ENCODE data around the gene IGFBP2. TPM values are rescaled to one million over a fixed set of nuclear protein-coding genes. Genes with fewer than 3 reads are reported as not detected.

The IGFBP2 gene
- total RNA-seq, 1 experiment from 2014 or later: 54.8 TPM

GRCh38 chr2:216646116-216646515, 12.9 kb downstream of the IGFBP2 start:
- H3K4me3 ChIP-seq (ENCODE audit: low read depth in 2 of 2, low read length in 2 of 2): no peak overlapping the region
- CTCF ChIA-PET: no interaction called here
- H3K27me3 ChIP-seq (ENCODE audit: control insufficient read depth, insufficient read depth, low read length): no peaks in the 10 kb centered on the region
- H3K27ac ChIP-seq (ENCODE audit: low read length): no peak overlapping the region
- no TSS peak for BruUV-seq (replicated peaks)
- no peaks in the 10 kb centered on the region for H3K36me3 ChIP-seq (ENCODE audit: control insufficient read depth, insufficient read depth, low read length)
- intact Hi-C loops (cut with micrococcal nuclease; ENCODE audit: unreplicated experiment) (no loop called here), in situ Hi-C loops (cut with HindIII; ENCODE audit: low pct_unique_long_range_greater_than_20kb, low sequenced_read_pairs) (no loop called here)
- DNase-seq (ENCODE audit: low read depth, low spot score) (no peak), ATAC-seq (no peak)
- POLR2A ChIA-PET: no interaction called here
- no peaks in the 10 kb centered on the region for H3K9me3 ChIP-seq (ENCODE audit: control insufficient read depth, insufficient read depth, low read depth, low read length)
- no peaks in the 10 kb centered on the region for H3K4me1 ChIP-seq (ENCODE audit: control insufficient read depth, insufficient read depth, low read length)
- TF ChIP-seq, protein P1, sequence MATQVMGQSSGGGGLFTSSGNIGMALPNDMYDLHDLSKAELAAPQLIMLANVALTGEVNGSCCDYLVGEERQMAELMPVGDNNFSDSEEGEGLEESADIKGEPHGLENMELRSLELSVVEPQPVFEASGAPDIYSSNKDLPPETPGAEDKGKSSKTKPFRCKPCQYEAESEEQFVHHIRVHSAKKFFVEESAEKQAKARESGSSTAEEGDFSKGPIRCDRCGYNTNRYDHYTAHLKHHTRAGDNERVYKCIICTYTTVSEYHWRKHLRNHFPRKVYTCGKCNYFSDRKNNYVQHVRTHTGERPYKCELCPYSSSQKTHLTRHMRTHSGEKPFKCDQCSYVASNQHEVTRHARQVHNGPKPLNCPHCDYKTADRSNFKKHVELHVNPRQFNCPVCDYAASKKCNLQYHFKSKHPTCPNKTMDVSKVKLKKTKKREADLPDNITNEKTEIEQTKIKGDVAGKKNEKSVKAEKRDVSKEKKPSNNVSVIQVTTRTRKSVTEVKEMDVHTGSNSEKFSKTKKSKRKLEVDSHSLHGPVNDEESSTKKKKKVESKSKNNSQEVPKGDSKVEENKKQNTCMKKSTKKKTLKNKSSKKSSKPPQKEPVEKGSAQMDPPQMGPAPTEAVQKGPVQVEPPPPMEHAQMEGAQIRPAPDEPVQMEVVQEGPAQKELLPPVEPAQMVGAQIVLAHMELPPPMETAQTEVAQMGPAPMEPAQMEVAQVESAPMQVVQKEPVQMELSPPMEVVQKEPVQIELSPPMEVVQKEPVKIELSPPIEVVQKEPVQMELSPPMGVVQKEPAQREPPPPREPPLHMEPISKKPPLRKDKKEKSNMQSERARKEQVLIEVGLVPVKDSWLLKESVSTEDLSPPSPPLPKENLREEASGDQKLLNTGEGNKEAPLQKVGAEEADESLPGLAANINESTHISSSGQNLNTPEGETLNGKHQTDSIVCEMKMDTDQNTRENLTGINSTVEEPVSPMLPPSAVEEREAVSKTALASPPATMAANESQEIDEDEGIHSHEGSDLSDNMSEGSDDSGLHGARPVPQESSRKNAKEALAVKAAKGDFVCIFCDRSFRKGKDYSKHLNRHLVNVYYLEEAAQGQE (IDR thresholded peaks at IDR 0.05; ENCODE audit: insufficient read depth in 1 of 2, low read depth in 2 of 2, low read length in 1 of 2): no peak
- no peak for TF ChIP-seq TCF7L2 (IDR thresholded peaks at IDR 0.05; ENCODE audit: low read depth, low read length)
- no peak for TF ChIP-seq SIN3A (IDR thresholded peaks at IDR 0.05; ENCODE audit: borderline replicate concordance, insufficient read depth, low read depth, low read length)
- no peak for TF ChIP-seq CTCF (IDR thresholded peaks at IDR 0.05)
- no peak for TF ChIP-seq POLR2AphosphoS5 (IDR thresholded peaks at IDR 0.05; ENCODE audit: low read depth, low read length)

DNA sequence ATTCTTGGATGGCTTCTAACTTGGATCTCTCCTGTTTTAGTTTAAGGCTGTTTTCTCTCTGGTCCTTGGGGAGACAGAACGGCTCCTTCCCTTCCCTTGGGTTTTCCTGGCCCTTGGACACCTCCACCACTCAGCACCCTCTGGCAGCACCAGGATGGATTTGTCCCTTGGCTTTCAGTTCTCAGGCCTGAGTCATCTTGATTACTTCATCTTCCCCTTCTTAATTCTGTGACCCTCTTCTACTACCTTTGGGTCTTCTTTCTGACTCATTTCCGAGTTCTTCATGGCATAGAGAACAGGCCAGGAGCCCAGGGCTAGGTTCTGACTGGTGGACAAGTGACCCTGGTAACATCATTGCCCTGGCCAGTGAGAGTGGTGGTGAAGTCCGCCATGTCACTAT, 14.9 kb downstream of the IGFBP2 start:
- Histone ChIP-seq H3K27me3 (ENCODE audit: control insufficient read depth, insufficient read depth, low read length) (no peaks in the 10 kb centered on the region), H3K9me3 (ENCODE audit: control insufficient read depth, insufficient read depth, low read depth, low read length) (no peaks in the 10 kb centered on the region), H3K4me3 (ENCODE audit: low read depth in 2 of 2, low read length in 2 of 2) (no peak overlapping the region), H3K27ac (ENCODE audit: low read length) (no peak overlapping the region), H3K36me3 (ENCODE audit: control insufficient read depth, insufficient read depth, low read length) (no peaks in the 10 kb centered on the region), H3K4me1 (ENCODE audit: control insufficient read depth, insufficient read depth, low read length) (no peaks in the 10 kb centered on the region)
- ChIA-PET POLR2A (no interaction called here), CTCF (no interaction called here)
- BruUV-seq (replicated peaks): no TSS peak
- TF ChIP-seq SIN3A (IDR thresholded peaks at IDR 0.05; ENCODE audit: borderline replicate concordance, insufficient read depth, low read depth, low read length) (no peak), POLR2AphosphoS5 (IDR thresholded peaks at IDR 0.05; ENCODE audit: low read depth, low read length) (no peak), TCF7L2 (IDR thresholded peaks at IDR 0.05; ENCODE audit: low read depth, low read length) (no peak), CTCF (IDR thresholded peaks at IDR 0.05) (no peak)
- TF ChIP-seq, protein P1 (IDR thresholded peaks at IDR 0.05; ENCODE audit: insufficient read depth in 1 of 2, low read depth in 2 of 2, low read length in 1 of 2): no peak
- DNase-seq (ENCODE audit: low read depth, low spot score): no peak
- intact Hi-C loops (cut with micrococcal nuclease; ENCODE audit: unreplicated experiment) (no loop called here), in situ Hi-C loops (cut with HindIII; ENCODE audit: low pct_unique_long_range_greater_than_20kb, low sequenced_read_pairs) (no loop called here)
- ATAC-seq: no peak
